ENCODE measurements around the gene RBL1.

RBL1 gene

GRCh38 chr20:37081717-37082289 lies 14.0 kb downstream of the RBL1 start:
- TF ChIP-seq POLR2AphosphoS5 (IDR thresholded peaks at IDR 0.05; ENCODE audit: low read depth, low read length) (no peak), FOXP2 (optimal IDR thresholded peaks at IDR 0.05; ENCODE audit: borderline replicate concordance, extremely low read depth, extremely low read length, insufficient read depth) (no peak), REST (IDR thresholded peaks at IDR 0.05; ENCODE audit: insufficient read depth in 1 of 2, low read depth in 2 of 2, low read length in 2 of 2) (no peak), SIN3A (IDR thresholded peaks at IDR 0.05; ENCODE audit: borderline replicate concordance, insufficient read depth, low read length) (no peak), TAF1 (IDR thresholded peaks at IDR 0.05; ENCODE audit: borderline replicate concordance, insufficient read depth, low read length) (no peak)

GRCh38 chr20:37077009-37077408 lies 18.8 kb downstream of the RBL1 start:
- no peak for TF ChIP-seq FOXP2 (optimal IDR thresholded peaks at IDR 0.05; ENCODE audit: borderline replicate concordance, extremely low read depth, extremely low read length, insufficient read depth)
- no peak for TF ChIP-seq TAF1 (IDR thresholded peaks at IDR 0.05; ENCODE audit: borderline replicate concordance, insufficient read depth, low read length)
- TF ChIP-seq SIN3A (IDR thresholded peaks at IDR 0.05; ENCODE audit: borderline replicate concordance, insufficient read depth, low read length) = no peak
- no peak for TF ChIP-seq POLR2AphosphoS5 (IDR thresholded peaks at IDR 0.05; ENCODE audit: low read depth, low read length)
- no peak for TF ChIP-seq REST (IDR thresholded peaks at IDR 0.05; ENCODE audit: insufficient read depth in 1 of 2, low read depth in 2 of 2, low read length in 2 of 2)

GRCh38 chr20:37075932-37076685 lies 19.7 kb downstream of the RBL1 start:
- TF ChIP-seq TAF1 (IDR thresholded peaks at IDR 0.05; ENCODE audit: borderline replicate concordance, insufficient read depth, low read length) (no peak), SIN3A (IDR thresholded peaks at IDR 0.05; ENCODE audit: borderline replicate concordance, insufficient read depth, low read length) (no peak), REST (IDR thresholded peaks at IDR 0.05; ENCODE audit: insufficient read depth in 1 of 2, low read depth in 2 of 2, low read length in 2 of 2) (no peak), POLR2AphosphoS5 (IDR thresholded peaks at IDR 0.05; ENCODE audit: low read depth, low read length) (no peak), FOXP2 (optimal IDR thresholded peaks at IDR 0.05; ENCODE audit: borderline replicate concordance, extremely low read depth, extremely low read length, insufficient read depth) (no peak)

GRCh38 chr20:37072293-37073196 lies 23.3 kb downstream of the RBL1 start:
- no peak for TF ChIP-seq TAF1 (IDR thresholded peaks at IDR 0.05; ENCODE audit: borderline replicate concordance, insufficient read depth, low read length)
- no peak for TF ChIP-seq SIN3A (IDR thresholded peaks at IDR 0.05; ENCODE audit: borderline replicate concordance, insufficient read depth, low read length)
- no peak for TF ChIP-seq FOXP2 (optimal IDR thresholded peaks at IDR 0.05; ENCODE audit: borderline replicate concordance, extremely low read depth, extremely low read length, insufficient read depth)
- TF ChIP-seq POLR2AphosphoS5 (IDR thresholded peaks at IDR 0.05; ENCODE audit: low read depth, low read length) = no peak
- TF ChIP-seq REST (IDR thresholded peaks at IDR 0.05; ENCODE audit: insufficient read depth in 1 of 2, low read depth in 2 of 2, low read length in 2 of 2) = no peak
